T1000 (cell line): Measurements from ENCODE around the gene NT5C2.

ENCODE experiments used
- DNase-seq: peaks from one replicate; lab custom pipeline; 2025; ENCODE audit warnings: mixed read lengths; lab: John Stamatoyannopoulos, UW

Gene NT5C2

DNA sequence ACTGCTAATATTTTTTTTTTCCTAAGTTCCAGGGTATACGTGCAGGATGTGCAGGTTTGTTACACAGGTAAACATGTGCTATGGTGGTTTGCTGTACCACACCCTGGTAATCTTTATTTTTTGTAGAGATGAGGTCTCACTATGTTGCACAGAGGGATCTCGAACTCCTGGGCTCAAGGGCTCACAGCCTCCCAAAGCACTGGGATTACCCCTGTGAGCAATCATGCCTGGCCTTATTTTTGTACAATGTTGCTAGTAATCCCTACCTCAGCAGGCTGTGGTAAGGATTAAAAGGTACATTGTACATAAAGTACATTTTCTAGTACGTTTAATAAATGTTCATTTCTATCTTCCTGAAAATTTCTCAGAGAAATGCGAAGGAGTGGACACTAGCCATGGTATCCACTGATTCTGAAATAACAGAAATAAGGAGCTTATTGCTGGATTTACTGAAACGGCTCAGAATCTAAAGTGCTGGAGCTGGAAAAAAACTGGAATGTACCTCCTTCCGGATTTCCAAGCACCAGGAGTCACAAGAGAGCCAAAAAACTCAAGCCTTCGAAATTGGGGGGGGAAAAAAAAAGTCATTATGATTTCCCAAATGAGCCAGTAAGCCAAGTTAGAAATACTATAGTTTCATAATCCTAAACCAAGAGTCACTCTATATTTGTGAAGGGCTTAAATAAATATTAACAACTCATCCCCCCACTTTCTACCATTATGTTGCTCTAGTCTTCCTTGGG is 69.6 kb downstream of the NT5C2 start:
- no peak for DNase-seq

DNA sequence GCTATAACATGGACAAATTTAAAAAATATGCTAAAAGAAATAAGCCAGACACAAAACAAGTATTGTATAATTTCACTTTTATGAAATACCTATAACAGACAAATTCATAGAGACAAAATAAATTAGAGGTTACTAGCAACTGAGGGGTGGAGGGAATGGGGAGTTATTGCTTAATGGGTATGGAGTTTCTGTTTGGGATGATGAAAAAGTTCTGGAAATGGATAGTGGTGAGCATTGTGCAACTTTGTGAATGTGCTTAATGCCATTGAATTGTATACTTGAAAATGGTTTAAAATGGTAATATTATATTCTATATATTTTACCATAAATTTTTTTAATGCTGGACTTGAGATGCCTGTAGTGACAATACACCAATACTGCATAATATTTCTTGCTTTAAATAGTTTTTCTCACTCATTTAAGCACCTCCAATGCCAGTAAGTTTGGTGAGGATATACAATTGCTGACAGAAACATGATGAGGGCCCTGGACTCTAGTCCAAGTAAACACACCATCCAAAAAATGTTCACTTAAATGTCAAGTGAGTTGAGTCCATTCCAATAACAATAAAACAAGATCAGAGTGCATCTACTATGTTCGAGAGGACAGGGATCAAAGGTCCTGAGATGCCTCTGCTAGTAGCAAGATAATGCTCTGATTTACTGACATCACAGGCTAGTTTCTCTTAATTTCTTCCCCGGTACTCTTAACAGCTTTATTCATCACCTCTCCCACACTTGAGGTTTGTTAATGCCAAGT is 71.9 kb downstream of the NT5C2 start:
- DNase-seq: no peak

DNA sequence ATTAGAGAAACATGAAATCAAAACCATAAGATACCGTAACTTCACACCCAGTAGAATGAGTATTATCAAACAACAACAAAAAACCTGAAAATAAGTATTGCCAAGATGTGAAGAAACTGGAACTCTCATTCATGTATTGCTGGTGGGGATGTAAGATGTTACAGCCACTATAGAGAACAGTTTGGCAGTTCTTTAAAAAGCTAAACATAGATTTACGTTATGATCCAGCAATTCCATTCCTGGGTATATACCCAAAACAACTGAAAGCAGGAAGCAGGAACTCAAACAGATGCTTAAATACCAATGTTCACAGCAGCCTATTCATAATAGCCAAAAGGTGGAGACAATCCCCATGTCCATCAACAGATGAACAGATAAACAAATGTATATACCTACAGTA is 72.5 kb downstream of the NT5C2 start:
- DNase-seq: no peak

DNA sequence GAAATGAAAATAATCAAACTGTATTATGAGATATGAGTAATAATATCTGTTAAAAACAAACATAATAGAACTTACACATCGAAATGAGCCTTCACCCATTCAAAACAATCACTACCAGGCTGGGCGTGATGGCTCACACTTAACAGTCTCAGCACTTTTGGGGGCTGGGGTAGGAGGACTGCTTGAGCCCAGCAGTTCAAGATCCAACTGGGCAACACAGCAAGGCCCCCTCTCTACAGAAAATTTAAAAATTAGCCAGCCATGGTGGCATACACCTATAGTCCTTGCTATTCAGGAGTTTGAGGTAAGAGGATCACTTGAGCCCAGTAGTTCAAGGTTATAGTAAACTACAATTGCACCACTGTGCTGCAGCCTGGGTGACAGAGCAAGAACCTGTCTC is 75.8 kb downstream of the NT5C2 start:
- no peak for DNase-seq

DNA sequence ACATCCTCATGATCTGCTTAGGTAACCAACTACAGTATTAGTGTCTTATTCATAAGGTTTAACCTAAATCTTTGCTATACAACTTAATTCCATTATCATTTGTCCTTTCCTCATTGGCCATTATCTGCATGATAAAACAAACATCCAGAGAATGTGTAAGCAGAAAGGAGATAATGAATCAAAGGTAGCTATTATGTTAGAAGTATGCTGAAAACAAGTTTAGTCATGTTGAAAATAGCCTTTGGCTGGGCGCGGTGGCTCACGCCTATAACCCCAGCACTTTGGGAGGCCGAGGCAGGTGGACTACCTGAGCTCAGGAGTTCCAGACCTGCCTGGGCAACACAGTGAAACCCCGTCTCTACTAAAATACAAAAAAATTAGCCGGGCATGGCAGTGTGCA is 78.2 kb downstream of the NT5C2 start:
- DNase-seq: no peak

DNA sequence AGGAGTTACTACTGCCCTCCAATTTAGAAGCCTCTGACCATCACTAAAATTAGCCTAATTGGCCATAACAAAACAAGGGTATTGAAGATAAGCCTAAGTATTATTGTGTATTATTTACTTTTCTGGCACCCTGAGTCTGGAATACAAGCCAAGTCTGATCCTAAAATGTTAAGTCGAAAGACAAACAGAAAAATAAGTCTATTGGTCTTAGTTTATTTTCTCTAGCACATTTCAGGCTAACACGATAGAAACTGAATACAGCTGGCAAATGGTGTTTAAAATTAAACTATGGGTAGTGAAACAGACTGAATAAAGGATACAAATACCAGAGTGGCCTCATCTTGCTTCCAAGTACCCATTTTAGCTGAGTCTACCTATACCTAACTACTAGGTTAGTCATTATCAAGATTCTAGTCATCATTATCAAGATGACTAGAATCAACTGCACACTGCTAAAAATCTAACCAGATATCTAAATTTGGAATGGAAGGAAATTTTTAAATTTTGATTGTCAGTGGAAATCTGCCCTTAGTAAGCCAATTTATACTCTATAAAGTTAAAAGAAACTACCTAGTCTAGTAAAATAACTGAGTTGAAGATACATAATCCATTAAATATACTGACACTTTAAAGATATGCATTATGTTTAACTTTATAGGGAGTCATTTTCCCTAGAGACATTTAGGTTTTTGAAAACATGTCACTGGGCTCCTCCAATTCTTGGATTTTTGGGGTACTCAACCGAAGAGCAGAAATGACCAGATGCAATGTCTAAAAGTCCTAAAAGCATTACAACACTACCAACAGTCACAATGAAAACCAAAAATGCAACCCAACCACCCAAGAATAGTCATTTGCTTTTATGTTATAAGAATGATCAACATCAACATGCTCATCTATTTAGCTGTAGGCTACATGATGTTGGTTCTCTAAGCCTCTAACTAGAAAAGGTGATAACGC is 80.9 kb downstream of the NT5C2 start:
- DNase-seq: no peak

DNA sequence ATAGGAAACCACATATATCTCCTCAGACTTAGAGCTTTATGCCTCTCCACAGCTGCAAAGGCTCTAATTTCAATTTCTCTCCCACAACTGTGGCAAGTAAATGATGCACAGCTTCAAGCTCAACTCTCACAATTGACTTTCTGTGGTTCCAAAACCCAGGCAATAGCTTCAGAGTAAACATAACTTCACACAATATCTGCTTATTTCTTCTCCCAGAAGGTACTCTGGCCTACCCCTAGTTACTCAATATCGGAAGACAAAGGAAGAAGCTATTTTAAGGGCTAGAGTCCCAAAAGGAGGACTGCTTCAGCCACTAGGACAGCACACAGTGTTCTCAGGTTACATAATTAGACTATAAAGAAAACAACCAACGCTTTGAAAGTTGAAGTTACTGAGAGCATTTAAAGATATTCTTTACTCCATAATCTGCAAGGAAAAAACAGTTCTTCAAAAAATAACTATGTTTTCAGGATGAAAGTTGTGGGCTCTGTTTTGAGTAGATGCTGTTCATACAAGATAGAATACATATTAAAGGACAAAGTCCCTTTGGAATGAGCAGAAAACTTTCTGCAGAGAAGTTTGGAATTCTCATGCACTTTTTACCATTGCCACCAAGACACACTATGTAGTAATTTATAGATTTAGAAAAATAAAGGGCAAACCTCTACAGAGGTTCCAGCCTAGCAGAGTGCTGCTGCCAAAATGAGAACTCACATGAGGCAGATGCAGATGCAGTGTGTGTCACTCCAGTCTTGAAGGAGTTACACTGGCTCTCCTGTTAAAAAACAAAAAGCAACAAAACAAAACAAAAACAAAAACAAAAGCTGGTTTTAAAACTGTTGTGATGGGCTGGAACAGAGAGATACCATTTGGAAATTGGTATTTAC is 81.8 kb downstream of the NT5C2 start:
- no peak for DNase-seq

DNA sequence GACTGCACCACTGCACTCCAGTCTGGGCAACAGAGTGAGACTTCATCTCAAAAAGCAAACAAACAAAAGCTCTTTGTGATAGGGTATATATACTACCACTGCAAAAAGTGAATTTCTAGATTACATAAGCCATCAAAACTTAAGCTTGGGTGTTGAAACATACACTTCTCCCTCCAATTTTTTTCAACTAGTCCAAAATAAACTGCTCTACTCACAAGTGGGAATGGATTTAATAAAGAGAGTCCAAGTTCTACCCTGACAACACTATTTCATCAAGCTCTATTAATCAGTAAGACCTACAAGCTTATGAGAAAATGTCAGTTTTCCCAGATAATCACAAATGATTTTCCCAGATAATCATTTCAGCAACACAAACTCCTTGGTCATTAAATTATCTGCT is 82.7 kb downstream of the NT5C2 start:
- no peak for DNase-seq

DNA sequence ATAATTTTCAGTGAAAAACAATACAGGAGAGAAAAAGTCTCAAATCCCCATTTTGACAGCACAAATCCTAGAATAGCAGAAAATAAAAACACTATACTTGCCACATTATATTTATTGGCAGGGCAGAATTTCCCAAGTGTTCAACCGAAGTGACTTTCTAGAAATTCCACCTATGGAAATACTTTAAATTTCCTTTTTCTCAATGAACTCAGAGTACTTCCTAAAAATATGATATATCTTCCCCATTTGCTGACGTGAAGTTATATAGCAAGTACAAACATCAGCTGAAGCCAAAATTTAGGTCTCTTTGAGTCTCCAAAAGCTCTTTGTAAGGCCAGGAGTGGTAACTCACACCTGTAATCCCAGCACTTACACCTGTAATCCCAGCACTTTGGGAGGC is 83.3 kb downstream of the NT5C2 start:
- DNase-seq: no peak

DNA sequence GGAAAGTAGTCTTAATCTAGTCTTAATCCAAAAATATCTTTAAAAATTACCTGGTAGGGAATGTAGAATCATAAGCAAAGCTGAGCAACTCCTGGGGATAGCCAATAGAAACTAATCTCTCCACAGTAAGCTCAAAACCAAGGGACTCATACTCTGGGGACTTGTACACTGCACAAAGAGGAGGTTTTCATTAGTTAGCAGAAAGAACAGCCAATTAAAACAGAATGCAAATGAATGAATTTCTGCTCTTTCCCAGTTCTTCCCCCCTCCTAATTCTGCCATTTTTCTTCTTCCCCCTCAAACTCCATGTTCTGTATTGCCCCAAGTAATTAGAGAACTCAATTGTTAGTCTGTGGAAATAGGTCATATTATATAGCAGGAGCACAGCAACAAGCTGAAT is 86.5 kb downstream of the NT5C2 start:
- no peak for DNase-seq

DNA sequence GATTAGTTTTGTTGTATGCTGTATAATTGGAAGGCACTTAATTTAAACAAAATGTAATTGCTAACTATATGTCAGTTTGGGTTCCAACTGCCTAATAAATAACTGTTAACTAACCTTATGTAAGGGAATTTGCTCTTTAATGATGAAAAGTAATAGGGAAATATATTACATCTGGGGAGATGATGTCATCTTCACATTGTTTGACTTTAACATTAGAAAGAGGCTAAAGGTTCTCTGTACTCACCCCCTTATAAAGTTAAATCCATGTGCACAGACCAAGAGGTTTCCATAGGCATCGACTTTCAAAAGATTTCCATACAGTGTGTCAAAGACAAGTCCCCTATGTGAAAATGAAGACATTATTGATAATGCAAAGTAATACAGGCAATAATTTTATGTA is 87.6 kb downstream of the NT5C2 start:
- DNase-seq: no peak

DNA sequence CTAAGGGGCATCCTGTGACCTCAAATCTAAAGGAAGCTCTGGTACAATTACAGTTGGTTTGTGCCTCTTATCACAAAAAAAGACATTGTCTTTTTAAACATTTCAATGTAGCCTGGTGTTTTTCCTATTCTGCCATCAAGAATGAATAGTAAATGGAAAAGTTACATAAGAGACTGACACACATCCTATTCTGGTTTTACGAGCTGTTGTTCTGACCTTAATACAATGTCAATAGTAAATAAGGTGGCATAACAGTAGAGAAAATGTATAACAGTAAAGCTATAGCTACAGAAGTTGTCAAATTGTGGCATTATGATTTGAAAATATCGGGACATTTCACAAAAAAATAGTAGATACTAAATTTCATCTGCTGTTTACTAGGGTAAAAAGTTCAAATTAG is 88.4 kb downstream of the NT5C2 start:
- DNase-seq: no peak

DNA sequence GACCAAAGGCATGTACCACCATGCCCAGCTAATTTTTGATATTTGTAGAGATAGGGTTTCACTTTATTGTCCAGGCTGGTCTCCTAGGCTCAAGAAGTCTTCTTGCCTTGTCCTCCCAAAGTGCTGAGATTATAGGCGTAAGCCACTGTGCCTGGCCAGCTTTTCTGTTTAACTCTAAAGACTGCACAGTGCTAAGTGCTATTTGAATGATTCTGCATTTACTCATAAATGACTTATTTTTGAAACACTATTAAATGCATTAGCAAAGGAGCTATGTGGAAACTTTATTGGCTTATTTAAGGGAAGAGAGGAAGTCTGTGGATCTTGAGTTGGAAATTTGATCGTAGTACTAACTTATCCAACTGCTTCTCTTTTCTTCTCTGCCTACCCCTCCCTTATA is 89.1 kb downstream of the NT5C2 start:
- no peak for DNase-seq

DNA sequence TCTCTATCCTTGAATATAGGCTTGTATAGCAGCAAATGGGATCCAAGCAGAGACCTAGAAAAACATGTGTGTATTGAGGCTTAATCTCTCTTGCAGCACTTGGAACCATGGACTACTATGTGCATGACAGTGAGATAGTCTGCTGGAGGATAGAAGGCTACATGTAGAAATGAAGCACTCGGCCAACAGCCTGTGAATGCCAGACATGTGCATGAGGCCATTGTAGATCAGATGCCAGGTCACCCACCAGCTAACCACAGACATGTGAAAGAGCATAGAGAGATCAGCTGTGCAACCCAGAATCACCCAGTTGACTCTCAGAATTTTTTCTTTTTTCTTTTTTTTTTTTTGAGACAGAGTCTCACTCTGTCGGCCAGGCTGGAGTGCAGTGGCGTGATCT is 90.9 kb downstream of the NT5C2 start:
- no peak for DNase-seq

DNA sequence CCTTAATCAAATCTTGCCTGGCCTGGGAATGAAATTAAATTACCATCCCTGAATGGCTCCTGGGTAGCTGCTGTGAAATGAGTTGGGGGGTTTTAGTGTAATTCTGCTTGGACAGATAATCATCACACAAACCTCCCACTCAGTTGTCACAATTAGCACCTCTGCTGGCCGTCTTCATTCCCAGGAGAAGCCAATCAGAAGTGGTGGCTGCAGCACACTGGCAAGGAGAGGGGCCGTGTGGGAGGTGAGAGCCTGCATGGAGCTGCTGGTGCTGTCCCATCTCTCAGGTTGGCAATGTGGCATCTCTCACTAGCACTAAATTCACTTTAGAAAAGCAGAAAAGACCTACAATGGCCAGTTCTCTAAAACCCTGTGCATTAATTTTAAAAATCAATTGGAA is 92.5 kb downstream of the NT5C2 start:
- no peak for DNase-seq

DNA sequence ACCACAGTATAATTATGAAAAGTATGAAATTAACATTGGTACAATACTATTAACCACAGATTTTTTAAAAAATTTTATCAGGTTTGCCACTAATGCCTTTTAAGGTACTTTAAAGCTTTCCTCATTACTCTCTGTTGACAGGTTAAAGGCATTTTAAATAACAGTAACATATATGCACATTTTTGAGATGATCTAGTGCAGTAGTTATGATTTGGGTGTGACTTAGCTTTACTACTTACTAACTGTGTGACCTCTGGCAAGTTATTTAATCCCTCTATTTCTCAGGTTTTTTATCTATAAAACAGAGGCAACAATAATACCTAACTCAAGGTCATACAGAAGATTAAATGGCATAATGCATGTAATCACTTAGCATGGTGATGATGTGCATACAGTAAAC is 94.8 kb downstream of the NT5C2 start:
- no peak for DNase-seq

DNA sequence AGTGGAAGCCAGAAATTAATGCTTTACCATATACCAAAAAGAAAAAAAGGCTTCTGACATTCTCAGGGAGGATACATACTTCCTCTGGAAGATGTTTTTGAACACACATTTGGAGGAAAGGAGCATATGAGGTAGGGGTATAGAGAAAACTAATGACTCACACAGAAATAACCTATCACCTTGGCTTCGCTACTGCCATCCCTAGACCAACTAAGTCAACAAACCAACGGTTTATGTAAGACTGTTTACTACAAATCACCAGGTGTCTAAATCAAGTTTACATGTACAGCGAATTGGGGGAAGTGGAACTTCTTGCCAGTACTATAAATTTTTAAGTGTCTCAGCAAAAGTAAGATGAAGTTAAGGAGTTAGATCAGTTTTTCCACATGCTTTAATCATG is 96.9 kb downstream of the NT5C2 start:
- DNase-seq: no peak

DNA sequence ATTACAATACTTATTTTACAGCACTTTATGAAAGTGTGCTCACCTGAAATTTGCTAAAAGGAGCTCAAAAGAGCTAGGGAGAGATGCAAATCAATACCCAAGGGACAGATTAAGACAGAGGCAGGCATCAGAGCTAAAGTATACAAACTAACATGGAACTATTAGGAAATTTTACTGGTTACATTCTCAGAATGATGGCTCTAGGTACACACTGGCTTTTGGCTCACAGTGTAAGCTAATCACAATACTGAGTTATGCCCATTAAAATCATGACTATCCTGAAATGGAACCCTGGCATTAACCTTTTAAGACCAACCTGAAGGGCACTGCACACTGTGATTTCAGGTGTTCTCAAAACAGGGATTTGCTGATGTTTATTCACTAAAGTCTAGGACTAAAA is 98.1 kb downstream of the NT5C2 start:
- DNase-seq: no peak

DNA sequence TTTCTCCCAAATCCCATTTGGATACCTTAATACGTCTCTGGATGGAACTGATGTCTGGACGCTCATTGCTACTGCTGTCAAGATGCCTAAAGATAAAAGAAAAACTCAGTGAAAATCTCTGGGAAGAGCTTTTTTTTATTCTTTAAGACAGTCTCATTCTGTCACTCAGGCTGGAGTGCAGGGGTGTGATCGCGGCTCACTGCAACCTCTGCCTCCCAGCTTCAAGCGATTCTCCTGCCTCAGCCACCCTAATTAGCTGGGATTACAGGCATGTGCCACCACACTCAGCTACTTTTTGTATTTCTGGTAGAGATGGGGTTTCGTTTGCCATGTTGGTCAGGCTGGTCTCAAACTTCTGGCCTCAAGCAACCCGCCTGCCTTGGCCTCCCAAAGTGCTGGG is 102.2 kb downstream of the NT5C2 start:
- DNase-seq: no peak

DNA sequence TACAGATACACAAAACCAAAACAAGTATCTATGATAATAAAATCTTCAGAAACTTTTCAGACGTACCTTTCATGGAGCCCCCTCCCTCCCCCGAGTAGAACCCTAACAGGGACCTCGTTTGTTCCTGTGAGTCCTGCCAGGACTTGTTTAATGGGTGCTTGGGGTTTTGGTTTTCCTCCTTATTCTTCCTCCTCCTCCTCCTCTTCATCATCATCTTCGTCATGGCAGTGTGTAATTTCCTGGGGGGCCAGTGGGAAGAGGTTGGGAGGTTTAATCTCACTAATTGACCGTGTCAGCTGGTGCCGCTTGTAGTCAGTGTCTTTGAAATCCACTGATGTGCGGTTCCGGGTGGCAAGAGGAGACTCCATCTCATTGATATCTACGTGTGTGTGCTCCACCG is 103.6 kb downstream of the NT5C2 start:
- DNase-seq: no peak

DNA sequence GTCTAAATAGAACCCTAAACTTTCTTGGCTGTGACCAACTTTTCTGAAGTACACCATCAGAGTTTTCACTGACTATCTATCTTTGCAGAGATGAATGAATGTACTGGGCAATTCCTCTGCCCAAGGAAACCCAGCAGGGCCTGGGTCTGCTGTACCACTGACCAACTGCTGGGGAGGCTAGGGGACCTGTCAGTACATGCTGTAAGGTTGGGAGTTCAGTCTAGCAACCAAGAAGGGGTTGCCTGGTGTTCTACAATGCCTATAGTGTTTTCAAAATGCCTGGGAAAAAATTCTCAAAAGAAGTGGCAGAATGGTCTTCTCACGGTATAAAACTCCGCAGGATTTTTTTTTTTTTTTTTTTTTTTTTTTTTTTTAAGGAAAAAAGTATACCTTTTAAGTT is 106.3 kb downstream of the NT5C2 start:
- DNase-seq: no peak

DNA sequence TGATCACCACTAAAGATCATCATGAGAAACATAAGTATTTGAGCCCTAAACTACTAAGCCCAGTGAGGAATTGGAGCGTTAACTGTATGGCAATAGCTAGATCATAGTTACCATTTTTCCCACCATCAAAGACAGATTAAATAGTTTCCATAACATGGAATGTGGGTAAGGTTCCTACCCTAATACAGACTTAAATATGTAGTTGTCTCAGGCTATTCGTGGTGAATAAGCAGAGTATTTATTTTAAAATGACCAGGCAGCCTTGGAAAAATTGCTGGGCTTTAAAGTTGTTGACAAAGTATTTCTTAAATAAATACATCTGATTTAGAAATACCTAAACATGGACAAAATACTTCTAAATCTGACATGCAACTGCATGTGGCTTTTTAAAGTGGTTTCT is 106.8 kb downstream of the NT5C2 start:
- DNase-seq: no peak
